ENCODE measurements around the gene GRIP2.

DNA sequence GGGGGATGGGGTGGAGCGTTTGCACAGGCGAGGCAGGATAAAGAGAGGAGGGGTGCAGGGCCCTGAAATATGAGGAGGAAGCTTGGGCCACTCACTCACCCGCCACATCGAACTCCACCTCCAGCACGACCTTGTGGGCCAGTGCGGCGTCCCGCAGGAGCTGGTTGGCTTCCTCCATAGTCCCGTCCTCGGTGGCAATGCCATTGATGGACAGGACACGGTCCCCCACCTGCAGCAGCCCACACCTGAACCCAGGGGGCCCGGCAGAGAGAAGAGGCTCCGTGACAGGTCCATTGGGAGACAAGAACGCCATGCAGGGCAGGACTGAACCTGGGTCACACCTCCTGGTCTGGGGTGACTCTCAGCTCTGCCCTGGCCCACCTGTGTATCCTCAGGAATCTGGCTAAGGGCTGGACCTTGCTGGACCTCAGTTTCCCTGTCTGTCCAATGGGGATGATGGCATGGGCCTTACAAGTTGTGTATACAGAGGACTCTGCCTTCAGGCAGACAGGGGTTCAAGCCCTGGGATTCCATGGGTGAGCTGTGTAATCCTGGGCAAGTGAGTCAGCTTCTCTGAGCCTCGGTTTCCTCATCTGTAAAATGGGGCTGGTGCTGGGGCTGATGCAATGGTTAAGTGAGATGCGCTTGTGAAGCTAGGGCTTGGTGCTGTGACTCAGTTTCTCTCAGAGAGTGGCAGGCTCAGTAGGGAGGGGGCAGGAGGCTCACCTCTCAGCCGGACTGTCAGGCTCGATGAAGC, 26.4 kb downstream of the GRIP2 start:
- TF ChIP-seq, protein P1, sequence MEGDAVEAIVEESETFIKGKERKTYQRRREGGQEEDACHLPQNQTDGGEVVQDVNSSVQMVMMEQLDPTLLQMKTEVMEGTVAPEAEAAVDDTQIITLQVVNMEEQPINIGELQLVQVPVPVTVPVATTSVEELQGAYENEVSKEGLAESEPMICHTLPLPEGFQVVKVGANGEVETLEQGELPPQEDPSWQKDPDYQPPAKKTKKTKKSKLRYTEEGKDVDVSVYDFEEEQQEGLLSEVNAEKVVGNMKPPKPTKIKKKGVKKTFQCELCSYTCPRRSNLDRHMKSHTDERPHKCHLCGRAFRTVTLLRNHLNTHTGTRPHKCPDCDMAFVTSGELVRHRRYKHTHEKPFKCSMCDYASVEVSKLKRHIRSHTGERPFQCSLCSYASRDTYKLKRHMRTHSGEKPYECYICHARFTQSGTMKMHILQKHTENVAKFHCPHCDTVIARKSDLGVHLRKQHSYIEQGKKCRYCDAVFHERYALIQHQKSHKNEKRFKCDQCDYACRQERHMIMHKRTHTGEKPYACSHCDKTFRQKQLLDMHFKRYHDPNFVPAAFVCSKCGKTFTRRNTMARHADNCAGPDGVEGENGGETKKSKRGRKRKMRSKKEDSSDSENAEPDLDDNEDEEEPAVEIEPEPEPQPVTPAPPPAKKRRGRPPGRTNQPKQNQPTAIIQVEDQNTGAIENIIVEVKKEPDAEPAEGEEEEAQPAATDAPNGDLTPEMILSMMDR (conservative IDR thresholded peaks at IDR 0.05; ENCODE audit: low read depth, low read length): no peak
- no peak for TF ChIP-seq EZH2 (IDR thresholded peaks at IDR 0.05; ENCODE audit: borderline replicate concordance, low read depth, low read length, poor library complexity, severe bottlenecking)
